ENCODE measurements around the gene MGAT4C.

Gene MGAT4C

DNA sequence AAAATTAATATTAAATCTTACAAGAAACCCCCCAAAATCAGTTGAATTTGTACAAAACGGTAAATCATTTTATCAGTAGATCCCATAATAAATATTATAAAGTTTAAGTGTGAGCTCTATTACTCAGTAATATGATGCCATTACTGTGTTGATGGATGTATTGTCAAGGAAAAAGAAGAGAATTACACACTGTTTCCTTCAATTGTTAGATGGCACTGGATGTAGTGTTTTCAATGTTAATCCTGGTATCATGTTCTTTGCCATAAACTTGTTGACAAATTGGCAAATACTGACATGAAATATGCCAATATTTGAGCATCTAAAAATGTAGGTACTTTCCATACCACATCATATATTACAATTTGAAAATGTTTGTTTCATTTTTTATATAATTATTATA is 280.5 kb downstream of the MGAT4C start:
- DNase-seq: no peak
- no peak for ATAC-seq

DNA sequence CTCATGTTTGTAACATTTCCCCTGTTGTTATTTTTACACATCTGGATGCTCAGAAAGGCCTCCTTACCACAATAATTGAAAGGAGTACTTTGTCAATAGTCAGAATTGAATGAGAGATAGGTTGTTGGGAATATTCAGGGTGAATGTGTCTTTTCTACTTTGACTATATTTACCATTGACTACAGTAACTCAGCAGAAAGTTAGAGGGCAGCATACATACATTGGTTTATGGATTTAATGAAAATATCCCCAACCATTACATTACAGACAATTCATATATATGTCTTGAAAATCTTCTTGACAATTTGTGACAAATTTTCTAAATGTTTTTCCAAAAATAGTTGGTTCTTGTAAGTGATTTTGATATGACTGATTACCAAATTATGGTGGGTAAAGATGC is 284.4 kb downstream of the MGAT4C start:
- ATAC-seq: no peak
- no peak for DNase-seq

GRCh38 chr12:85968606-85969005 is 287.6 kb downstream of the MGAT4C start:
- DNase-seq: no peak
- no peak for ATAC-seq

GRCh38 chr12:85963326-85963725 is 292.9 kb downstream of the MGAT4C start:
- ATAC-seq: no peak
- no peak for DNase-seq

DNA sequence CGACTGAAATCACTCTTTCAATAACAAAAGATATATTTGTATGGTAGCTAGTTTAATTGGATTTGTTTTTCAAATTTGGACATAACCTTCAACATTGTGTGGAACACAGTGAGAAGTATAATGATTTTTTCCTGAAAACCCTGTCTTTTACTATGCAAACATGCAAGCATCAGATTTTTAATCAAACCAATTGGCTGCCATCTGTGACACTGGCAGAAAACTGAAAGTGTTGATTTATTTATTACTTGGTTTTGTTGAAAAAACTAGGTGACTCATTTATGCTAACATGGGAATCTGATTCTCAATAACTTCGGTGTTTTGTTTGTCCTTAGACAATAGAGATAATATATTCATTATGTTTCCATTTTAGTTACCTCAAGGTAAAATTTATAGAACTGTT is 300.1 kb downstream of the MGAT4C start:
- ATAC-seq (no peak), DNase-seq (no peak)

- DNase-seq (no peak), ATAC-seq (no peak)
Measured at GRCh38 chr12:85955127-85955526, 301.1 kb downstream of the MGAT4C start.

- ATAC-seq: no peak
- DNase-seq: no peak
Measured at GRCh38 chr12:85951823-85952222, 304.4 kb downstream of the MGAT4C start.

- ATAC-seq: no peak
- DNase-seq: no peak
Measured at GRCh38 chr12:85949253-85949652, 306.9 kb downstream of the MGAT4C start.

- no peak for DNase-seq
- no peak for ATAC-seq
Measured at GRCh38 chr12:85948340-85948739, 307.9 kb downstream of the MGAT4C start.

DNA sequence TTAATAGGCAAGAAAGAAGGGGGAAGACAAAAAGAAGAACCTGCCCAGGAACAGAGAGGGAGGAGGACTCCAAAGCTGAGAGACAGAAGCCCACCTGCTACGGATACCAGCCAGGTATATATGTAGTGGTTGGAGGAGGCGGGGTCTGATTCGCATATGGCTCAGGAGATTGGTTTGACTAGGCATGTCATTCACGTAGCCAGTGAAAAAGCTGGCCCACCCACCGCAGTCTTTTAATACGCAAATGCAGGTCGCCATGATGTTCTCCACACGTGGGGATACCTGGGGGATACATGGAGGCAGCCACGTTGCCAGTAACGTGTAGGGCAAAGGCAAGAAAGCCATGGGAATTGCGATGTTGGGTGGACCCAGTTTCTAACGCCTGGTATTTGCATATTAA is 308.9 kb downstream of the MGAT4C start:
- DNase-seq: no peak
- ATAC-seq: no peak

- no peak for DNase-seq
- ATAC-seq: no peak
Measured at GRCh38 chr12:85946375-85946774, 309.8 kb downstream of the MGAT4C start.

DNA sequence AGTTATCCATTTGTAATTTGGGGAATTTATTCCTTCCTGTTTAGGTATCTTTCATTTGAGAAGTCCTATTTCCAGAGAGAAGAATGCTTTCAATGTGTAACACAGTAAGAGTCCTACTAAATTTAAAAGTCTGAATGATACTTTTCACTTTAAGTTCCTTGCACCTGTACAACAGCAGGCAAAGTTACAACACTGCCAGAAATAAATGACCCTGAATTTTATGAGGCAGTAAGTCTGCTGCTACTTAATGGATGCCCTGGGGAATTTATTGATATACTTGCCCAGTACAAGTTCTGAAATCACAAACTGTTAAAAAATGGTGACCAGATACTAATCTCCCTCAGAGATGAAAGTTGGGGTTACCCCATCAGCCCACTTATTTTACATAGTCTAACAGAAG is 329.0 kb downstream of the MGAT4C start:
- ATAC-seq: no peak
- no peak for DNase-seq

- no peak for ATAC-seq
- no peak for DNase-seq
Measured at GRCh38 chr12:85923767-85924331, 332.3 kb downstream of the MGAT4C start.

DNA sequence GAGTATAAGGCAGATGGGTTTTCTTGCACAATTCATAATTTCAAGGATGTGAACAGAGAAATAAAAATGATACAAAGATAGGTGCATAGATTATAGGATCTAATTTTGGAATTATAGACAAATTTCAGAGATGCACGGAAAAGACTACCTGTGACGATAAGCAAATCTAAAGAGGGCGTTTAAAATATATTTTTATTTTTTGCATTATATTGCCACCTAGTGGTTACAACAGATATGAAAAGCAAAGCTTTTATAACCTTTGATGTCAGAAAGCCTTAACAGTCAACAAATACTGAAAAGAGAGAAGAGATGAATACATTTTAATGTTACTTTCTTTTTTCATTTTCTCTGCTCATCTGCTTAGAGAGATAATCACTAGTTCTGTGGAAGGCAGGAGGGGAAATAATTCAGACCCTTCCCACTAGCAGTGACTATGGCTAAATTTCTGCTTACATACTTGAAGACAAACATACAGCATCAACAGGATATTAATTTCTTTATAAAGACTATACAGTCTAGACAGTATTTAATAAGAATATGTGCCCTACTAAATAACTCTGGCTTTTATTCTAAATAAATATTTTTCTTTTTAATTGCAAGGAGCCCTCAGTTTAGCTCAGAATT is 335.8 kb downstream of the MGAT4C start:
- DNase-seq: no peak

More for the DNA sequence above, 335.8 kb downstream of the MGAT4C start:
- ATAC-seq: no peak
